Vagina (tissue), 2 donors: ENCODE measurements around the gene PCDHGB6.

Experiments used
- CTCF ChIP-seq, 3 experiments: fragments of 450-650 bp in 2 of 3; fragments of 200-600 bp in 1 of 3; sonication (generic) in 1 of 3; IDR thresholded peaks; one replicate each; pipeline ENCODE4 v1.5.1; 2017 to 2019; ENCODE audit warnings: antibody characterized with exemption in 3 of 3, mild to moderate bottlenecking in 2 of 3, moderate library complexity in 2 of 3
- POLR2AphosphoS5 ChIP-seq, 2 donors: sonication (generic); formaldehyde crosslinking; IDR thresholded peaks; one replicate each; pipeline ENCODE4 v1.9.0; 2017; ENCODE audit warnings: antibody characterized with exemption in 2 of 2, mild to moderate bottlenecking in 2 of 2, low read depth in 1 of 2; ENCODE audit not compliant: insufficient read depth in 1 of 2

- no peak for TF ChIP-seq POLR2AphosphoS5 (IDR thresholded peaks at IDR 0.05; ENCODE audit: insufficient read depth in 1 of 2, low read depth in 1 of 2)
- no peak for TF ChIP-seq CTCF (IDR thresholded peaks at IDR 0.05)
Observed at GRCh38 chr5:141419074-141419880, 11.5 kb downstream of the PCDHGB6 start.
